HEK293 (cell line): Measurements from ENCODE around the gene CCDC12.

Experiments
- GLI4 ChIP-seq: fragments of 450-650 bp; formaldehyde crosslinking; IDR thresholded peaks from 2 replicates; pipeline ENCODE4 v1.5.1; 2016; ENCODE audit warnings: missing biosample characterization, missing genetic modification characterization
- HOXA7 ChIP-seq: sonication (generic); formaldehyde crosslinking; IDR thresholded peaks from 2 replicates; pipeline ENCODE4 v1.8.1; 2022; ENCODE audit warnings: missing genetic modification reagents, borderline replicate concordance
- HOXD13 ChIP-seq: sonication (generic); formaldehyde crosslinking; IDR thresholded peaks from 2 replicates; pipeline ENCODE4 v1.8.0; 2022; ENCODE audit warnings: missing genetic modification reagents, borderline replicate concordance
- KLF1 ChIP-seq: fragments of 450-650 bp; formaldehyde crosslinking; IDR thresholded peaks from 2 replicates; pipeline ENCODE4 v1.5.1; 2016; ENCODE audit warnings: missing biosample characterization, missing genetic modification characterization
- KLF16 ChIP-seq: fragments of 450-650 bp; formaldehyde crosslinking; IDR thresholded peaks from 2 replicates; pipeline ENCODE4 v1.5.1; 2017; ENCODE audit warnings: missing biosample characterization, missing genetic modification characterization
- KLF8 ChIP-seq: fragments of 450-650 bp; formaldehyde crosslinking; IDR thresholded peaks from 2 replicates; pipeline ENCODE4 v1.5.1; 2016; ENCODE audit warnings: missing biosample characterization, missing genetic modification characterization
- PATZ1 ChIP-seq: fragments of 450-650 bp; formaldehyde crosslinking; IDR thresholded peaks from 2 replicates; pipeline ENCODE4 v1.5.1; 2016; ENCODE audit warnings: missing biosample characterization, missing genetic modification characterization
- RBAK ChIP-seq: fragments of 450-650 bp; formaldehyde crosslinking; IDR thresholded peaks from 2 replicates; pipeline ENCODE4 v1.5.1; 2016; ENCODE audit warnings: missing biosample characterization, missing genetic modification characterization
- SCRT1 ChIP-seq: fragments of 450-650 bp; formaldehyde crosslinking; IDR thresholded peaks from 2 replicates; pipeline ENCODE4 v1.5.1; 2016; ENCODE audit warnings: missing biosample characterization, missing genetic modification characterization, borderline replicate concordance
- SP2 ChIP-seq: fragments of 450-650 bp; formaldehyde crosslinking; IDR thresholded peaks from 2 replicates; pipeline ENCODE4 v1.5.1; 2016; ENCODE audit warnings: missing biosample characterization, missing genetic modification characterization
- ZBTB20 ChIP-seq: fragments of 450-650 bp; formaldehyde crosslinking; IDR thresholded peaks from 2 replicates; pipeline ENCODE4 v1.5.1; 2016; ENCODE audit warnings: missing biosample characterization, missing genetic modification characterization
- ZBTB8A ChIP-seq: fragments of 450-650 bp; formaldehyde crosslinking; IDR thresholded peaks from 2 replicates; pipeline ENCODE4 v1.5.1; 2016; ENCODE audit warnings: missing biosample characterization, missing genetic modification characterization
- ZFP41 ChIP-seq: fragments of 450-650 bp; formaldehyde crosslinking; IDR thresholded peaks from 2 replicates; pipeline ENCODE4 v1.5.1; 2016; ENCODE audit warnings: missing biosample characterization, missing genetic modification characterization, borderline replicate concordance
- ZIC2 ChIP-seq: fragments of 450-650 bp; formaldehyde crosslinking; IDR thresholded peaks from 2 replicates; pipeline ENCODE4 v1.5.1; 2016; ENCODE audit warnings: missing biosample characterization, missing genetic modification characterization
- ZNF114 ChIP-seq: fragments of 450-650 bp; formaldehyde crosslinking; IDR thresholded peaks from 2 replicates; pipeline ENCODE4 v1.5.0; 2017; ENCODE audit warnings: missing biosample characterization, missing genetic modification characterization
- ZNF155 ChIP-seq: fragments of 450-650 bp; formaldehyde crosslinking; IDR thresholded peaks from 2 replicates; pipeline ENCODE4 v1.5.1; 2016; ENCODE audit warnings: missing biosample characterization, missing genetic modification characterization
- ZNF16 ChIP-seq: fragments of 450-650 bp; formaldehyde crosslinking; IDR thresholded peaks from 2 replicates; pipeline ENCODE4 v1.5.1; 2016; ENCODE audit warnings: low read depth, missing biosample characterization, missing genetic modification characterization
- ZNF169 ChIP-seq: fragments of 450-650 bp; formaldehyde crosslinking; IDR thresholded peaks from 2 replicates; pipeline ENCODE4 v1.5.1; 2016; ENCODE audit warnings: missing biosample characterization, missing genetic modification characterization
- ZNF174 ChIP-seq: fragments of 450-650 bp; formaldehyde crosslinking; IDR thresholded peaks from 2 replicates; pipeline ENCODE4 v1.5.0; 2017; ENCODE audit warnings: missing biosample characterization, mild to moderate bottlenecking, missing genetic modification characterization
- ZNF211 ChIP-seq: fragments of 450-650 bp; formaldehyde crosslinking; IDR thresholded peaks from 2 replicates; pipeline ENCODE4 v1.5.1; 2016; ENCODE audit warnings: low read depth, missing biosample characterization, missing genetic modification characterization
- ZNF248 ChIP-seq: fragments of 450-650 bp; formaldehyde crosslinking; IDR thresholded peaks from 2 replicates; pipeline ENCODE4 v1.5.1; 2017; ENCODE audit warnings: missing biosample characterization, missing genetic modification characterization
- ZNF335 ChIP-seq: fragments of 450-650 bp; formaldehyde crosslinking; conservative IDR thresholded peaks from 2 replicates; pipeline ENCODE4 v1.5.1; 2016; ENCODE audit warnings: missing biosample characterization, missing genetic modification characterization
- ZNF366 ChIP-seq: fragments of 450-650 bp; formaldehyde crosslinking; conservative IDR thresholded peaks from 2 replicates; pipeline ENCODE4 v1.5.1; 2016; ENCODE audit warnings: missing biosample characterization, missing genetic modification characterization
- ZNF423 ChIP-seq: fragments of 450-650 bp; formaldehyde crosslinking; IDR thresholded peaks from 2 replicates; pipeline ENCODE4 v1.5.1; 2016; ENCODE audit warnings: missing biosample characterization, missing genetic modification characterization
- ZNF529 ChIP-seq: fragments of 450-650 bp; formaldehyde crosslinking; IDR thresholded peaks from 2 replicates; pipeline ENCODE4 v1.5.1; 2017; ENCODE audit warnings: missing genetic modification characterization, missing biosample characterization; ENCODE audit not compliant: insufficient replicate concordance
- ZNF561 ChIP-seq: fragments of 450-650 bp; IDR thresholded peaks from 2 replicates; pipeline ENCODE4 v1.5.1; 2018; ENCODE audit warnings: missing biosample characterization, missing genetic modification characterization, borderline replicate concordance
- ZNF670 ChIP-seq: fragments of 450-650 bp; formaldehyde crosslinking; IDR thresholded peaks from 2 replicates; pipeline ENCODE4 v1.5.1; 2016; ENCODE audit warnings: missing biosample characterization, missing genetic modification characterization, low read depth
- ZNF768 ChIP-seq: fragments of 450-650 bp; formaldehyde crosslinking; IDR thresholded peaks from 2 replicates; pipeline ENCODE4 v1.5.1; 2018; ENCODE audit warnings: missing biosample characterization, mild to moderate bottlenecking, missing genetic modification characterization
- ZNF776 ChIP-seq: fragments of 450-650 bp; formaldehyde crosslinking; IDR thresholded peaks from 2 replicates; pipeline ENCODE4 v1.5.0; 2017; ENCODE audit warnings: missing biosample characterization, missing genetic modification characterization, borderline replicate concordance
- ZSCAN23 ChIP-seq: fragments of 450-650 bp; formaldehyde crosslinking; IDR thresholded peaks from 2 replicates; pipeline ENCODE4 v1.5.1; 2016; ENCODE audit warnings: missing biosample characterization, missing genetic modification characterization
- TF ChIP-seq, protein P1 (sequence below): fragments of 450-650 bp; formaldehyde crosslinking; optimal IDR thresholded peaks from 2 replicates; pipeline ENCODE3; 2016; ENCODE audit warnings: missing biosample characterization, mild to moderate bottlenecking, missing genetic modification characterization
- TF ChIP-seq, protein P2 (sequence below): fragments of 450-650 bp; formaldehyde crosslinking; IDR thresholded peaks from 2 replicates; pipeline ENCODE4 v1.5.1; 2016; ENCODE audit warnings: missing biosample characterization, missing genetic modification characterization, low read depth
- TF ChIP-seq, protein P3 (sequence below): fragments of 450-650 bp; formaldehyde crosslinking; IDR thresholded peaks from 2 replicates; pipeline ENCODE4 v1.5.1; 2016; ENCODE audit warnings: missing biosample characterization, missing genetic modification characterization

CCDC12 gene

DNA sequence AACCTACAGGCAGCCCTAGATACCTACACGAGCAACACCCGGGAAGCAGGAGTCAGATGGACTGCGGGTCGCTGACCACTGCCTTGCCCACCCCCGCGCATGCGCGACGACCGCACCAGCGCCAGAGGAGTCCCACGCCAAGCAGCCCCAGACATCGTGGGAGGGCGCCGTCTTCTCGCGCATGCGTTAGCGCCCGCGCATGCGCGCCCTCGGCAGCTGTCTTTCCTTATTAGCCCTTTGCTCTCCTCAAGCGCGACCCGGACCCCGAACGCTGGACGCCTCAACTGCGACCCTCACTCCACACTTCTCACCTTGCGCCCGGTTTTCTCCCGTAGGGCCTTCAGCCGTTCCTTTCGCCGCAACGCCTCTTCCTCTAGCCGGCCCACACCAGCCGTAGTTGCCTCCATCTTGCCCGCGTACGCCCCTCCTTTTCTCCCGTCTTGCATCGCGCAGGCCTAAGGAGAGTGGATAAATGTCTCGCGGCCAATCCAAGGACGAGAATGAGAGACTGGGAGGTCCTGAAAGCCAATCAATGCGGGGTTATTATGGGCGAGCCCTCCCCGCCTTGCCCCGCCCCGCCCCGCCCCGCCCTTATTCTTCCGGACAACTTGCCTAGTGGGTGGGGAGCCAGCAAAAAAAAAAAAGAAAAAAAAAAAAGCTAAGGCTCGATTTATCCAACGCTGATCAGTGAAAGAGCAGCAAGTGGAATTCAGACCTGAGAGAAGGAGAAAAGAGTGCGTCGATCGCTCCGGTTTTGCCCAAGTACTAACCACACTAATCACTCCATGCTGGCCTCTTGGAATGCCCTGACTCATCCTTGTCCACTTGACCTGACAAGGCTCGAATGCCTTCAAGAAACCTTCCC lies at the start of gene CCDC12 (continued):
- TF ChIP-seq, protein P1, sequence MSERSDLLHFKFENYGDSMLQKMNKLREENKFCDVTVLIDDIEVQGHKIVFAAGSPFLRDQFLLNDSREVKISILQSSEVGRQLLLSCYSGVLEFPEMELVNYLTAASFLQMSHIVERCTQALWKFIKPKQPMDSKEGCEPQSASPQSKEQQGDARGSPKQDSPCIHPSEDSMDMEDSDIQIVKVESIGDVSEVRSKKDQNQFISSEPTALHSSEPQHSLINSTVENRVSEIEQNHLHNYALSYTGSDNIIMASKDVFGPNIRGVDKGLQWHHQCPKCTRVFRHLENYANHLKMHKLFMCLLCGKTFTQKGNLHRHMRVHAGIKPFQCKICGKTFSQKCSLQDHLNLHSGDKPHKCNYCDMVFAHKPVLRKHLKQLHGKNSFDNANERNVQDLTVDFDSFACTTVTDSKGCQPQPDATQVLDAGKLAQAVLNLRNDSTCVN (tag by site-specific recombination): peak; percentile 94
- TF ChIP-seq ZNF114: no peak
- no peak for TF ChIP-seq ZNF561 (tag by site-specific recombination)
- TF ChIP-seq KLF1 (tag by site-specific recombination): peak; percentile 69
- TF ChIP-seq ZNF768: no peak
- peak; percentile 21; the same call in 1 of the 2 replicates for TF ChIP-seq ZBTB20 (tag by site-specific recombination)
- peak; percentile 88 for TF ChIP-seq SP2 (tag by site-specific recombination)
- no peak for TF ChIP-seq ZNF366 (tag by site-specific recombination)
- no peak for TF ChIP-seq ZNF248
- TF ChIP-seq ZFP41 (tag by site-specific recombination): no peak
- no peak for TF ChIP-seq ZNF211 (tag by site-specific recombination)
- TF ChIP-seq HOXA7: no peak
- TF ChIP-seq KLF16 (tag by site-specific recombination): peak; percentile 68; the same call in 1 of the 2 replicates
- no peak for TF ChIP-seq RBAK (tag by site-specific recombination)
- TF ChIP-seq ZNF529: no peak
- no peak for TF ChIP-seq ZNF155 (tag by site-specific recombination)
- peak; percentile 18; the same call in 1 of the 2 replicates for TF ChIP-seq ZIC2
- TF ChIP-seq ZNF776 (tag by site-specific recombination): no peak
- no peak for TF ChIP-seq ZNF16 (tag by site-specific recombination)
- TF ChIP-seq ZNF169 (tag by site-specific recombination): no peak
- no peak for TF ChIP-seq ZSCAN23
- TF ChIP-seq ZNF423: no peak
- peak; percentile 86 for TF ChIP-seq ZNF335 (tag by site-specific recombination)
- TF ChIP-seq, protein P2, sequence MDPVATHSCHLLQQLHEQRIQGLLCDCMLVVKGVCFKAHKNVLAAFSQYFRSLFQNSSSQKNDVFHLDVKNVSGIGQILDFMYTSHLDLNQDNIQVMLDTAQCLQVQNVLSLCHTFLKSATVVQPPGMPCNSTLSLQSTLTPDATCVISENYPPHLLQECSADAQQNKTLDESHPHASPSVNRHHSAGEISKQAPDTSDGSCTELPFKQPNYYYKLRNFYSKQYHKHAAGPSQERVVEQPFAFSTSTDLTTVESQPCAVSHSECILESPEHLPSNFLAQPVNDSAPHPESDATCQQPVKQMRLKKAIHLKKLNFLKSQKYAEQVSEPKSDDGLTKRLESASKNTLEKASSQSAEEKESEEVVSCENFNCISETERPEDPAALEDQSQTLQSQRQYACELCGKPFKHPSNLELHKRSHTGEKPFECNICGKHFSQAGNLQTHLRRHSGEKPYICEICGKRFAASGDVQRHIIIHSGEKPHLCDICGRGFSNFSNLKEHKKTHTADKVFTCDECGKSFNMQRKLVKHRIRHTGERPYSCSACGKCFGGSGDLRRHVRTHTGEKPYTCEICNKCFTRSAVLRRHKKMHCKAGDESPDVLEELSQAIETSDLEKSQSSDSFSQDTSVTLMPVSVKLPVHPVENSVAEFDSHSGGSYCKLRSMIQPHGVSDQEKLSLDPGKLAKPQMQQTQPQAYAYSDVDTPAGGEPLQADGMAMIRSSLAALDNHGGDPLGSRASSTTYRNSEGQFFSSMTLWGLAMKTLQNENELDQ (tag by site-specific recombination): no peak
- TF ChIP-seq PATZ1 (tag by site-specific recombination): peak; percentile 52
- no peak for TF ChIP-seq HOXD13 (CRISPR knock-in tag)
- no peak for TF ChIP-seq ZNF670 (tag by site-specific recombination)
- TF ChIP-seq, protein P3, sequence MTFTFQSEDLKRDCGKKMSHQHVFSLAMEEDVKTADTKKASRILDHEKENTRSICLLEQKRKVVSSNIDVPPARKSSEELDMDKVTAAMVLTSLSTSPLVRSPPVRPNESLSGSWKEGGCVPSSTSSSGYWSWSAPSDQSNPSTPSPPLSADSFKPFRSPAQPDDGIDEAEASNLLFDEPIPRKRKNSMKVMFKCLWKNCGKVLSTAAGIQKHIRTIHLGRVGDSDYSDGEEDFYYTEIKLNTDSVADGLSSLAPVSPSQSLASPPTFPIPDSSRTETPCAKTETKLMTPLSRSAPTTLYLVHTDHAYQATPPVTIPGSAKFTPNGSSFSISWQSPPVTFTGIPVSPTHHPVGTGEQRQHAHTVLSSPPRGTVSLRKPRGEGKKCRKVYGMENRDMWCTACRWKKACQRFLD (tag by site-specific recombination): no peak
- TF ChIP-seq ZNF174 (tag by site-specific recombination): no peak
- TF ChIP-seq SCRT1 (tag by site-specific recombination): peak; percentile 96
- TF ChIP-seq GLI4 (tag by site-specific recombination): no peak
- TF ChIP-seq ZBTB8A (tag by site-specific recombination): peak; percentile 29; the same call in 1 of the 2 replicates
- peak; percentile 95 for TF ChIP-seq KLF8 (tag by site-specific recombination)
